ENCODE measurements around the gene SVIL.
A peak's percentile ranks its signal among the peaks of the same experiment; 100 is the strongest.

SVIL gene

DNA sequence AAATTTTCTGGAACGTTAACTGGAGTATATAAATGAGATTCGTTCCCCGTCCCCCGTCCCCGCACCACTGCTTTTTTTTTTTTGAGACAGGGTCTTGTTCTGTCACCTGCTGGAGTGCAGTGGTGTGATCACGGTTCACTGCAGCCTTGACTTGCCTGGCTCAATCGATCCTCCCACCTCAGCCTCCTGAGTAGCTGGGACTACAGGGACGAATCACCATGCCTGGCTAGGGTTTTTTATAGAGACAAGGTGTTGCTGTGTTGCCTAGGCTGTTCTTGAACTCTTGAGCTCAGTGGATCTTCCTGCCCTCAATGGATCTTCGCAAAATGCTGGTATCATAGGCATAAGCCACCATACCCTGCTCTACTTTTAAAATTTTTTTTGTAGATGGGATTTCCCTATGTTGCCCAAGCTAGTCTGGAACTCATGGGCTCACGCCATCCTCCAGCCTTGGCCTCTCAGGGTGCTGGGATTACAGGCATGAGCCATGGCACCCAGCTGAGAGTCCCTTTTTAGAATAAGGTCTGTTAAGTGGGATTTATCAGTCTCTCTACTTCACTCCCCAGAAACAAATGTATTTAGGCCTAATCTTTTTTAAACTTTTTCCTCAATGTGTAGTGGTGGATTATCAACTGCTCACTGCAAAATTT is 223.0 kb downstream of the SVIL start:
- peak overlapping the region; percentile 23 to 40 for H3K27ac ChIP-seq
- DNase-seq (ENCODE audit: low spot score): no peak
- TF ChIP-seq, protein P1, sequence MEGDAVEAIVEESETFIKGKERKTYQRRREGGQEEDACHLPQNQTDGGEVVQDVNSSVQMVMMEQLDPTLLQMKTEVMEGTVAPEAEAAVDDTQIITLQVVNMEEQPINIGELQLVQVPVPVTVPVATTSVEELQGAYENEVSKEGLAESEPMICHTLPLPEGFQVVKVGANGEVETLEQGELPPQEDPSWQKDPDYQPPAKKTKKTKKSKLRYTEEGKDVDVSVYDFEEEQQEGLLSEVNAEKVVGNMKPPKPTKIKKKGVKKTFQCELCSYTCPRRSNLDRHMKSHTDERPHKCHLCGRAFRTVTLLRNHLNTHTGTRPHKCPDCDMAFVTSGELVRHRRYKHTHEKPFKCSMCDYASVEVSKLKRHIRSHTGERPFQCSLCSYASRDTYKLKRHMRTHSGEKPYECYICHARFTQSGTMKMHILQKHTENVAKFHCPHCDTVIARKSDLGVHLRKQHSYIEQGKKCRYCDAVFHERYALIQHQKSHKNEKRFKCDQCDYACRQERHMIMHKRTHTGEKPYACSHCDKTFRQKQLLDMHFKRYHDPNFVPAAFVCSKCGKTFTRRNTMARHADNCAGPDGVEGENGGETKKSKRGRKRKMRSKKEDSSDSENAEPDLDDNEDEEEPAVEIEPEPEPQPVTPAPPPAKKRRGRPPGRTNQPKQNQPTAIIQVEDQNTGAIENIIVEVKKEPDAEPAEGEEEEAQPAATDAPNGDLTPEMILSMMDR (IDR thresholded peaks at IDR 0.05): no peak
- H3K4me3 ChIP-seq: peak overlapping the region; percentile 38

DNA sequence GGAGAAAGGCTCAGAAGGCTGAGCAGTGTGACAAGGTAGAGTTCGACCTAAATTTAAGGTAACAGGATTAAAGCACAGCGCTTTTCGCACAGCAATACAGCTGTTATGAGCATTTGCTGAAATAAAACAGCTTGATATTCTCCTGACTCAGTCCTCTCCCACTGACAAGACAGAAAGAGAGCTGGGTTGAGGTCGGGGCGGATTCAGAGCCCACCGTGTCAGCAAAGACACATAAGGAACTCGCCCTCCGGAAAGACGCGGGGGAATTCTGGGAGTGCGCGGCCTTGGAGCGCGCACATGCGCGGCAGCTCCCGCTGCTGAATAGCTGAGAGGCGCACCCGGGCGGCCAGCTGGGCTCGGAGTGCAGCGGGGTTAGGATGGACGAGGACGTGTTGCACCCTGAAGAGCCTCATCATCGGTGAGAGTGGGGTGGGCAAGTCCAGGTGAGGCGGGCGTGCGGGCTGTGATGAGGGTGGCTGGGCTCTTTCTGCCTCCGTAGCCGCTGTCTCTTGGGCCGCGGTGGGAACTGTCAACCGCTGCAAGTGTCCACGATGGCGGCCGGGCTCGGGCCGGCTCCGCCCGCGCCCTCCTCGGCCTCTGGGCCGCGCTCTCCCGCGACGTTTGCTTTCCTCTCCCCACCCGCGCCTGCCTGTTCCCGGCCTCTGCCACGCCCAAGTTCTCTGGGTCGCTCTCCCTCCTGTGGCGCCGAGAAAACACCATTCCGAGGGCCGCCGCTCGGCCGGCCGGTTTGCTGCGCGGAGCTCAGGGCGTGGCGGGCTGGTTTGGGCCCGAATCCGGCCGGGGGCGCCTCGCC is 225.3 kb downstream of the SVIL start:
- TF ChIP-seq, protein P1 (IDR thresholded peaks at IDR 0.05): no peak
- H3K4me3 ChIP-seq: peak overlapping the region; percentile 76
- DNase-seq (ENCODE audit: low spot score): peak; percentile 85
- peak overlapping the region; percentile 88 to 89 for H3K27ac ChIP-seq

DNA sequence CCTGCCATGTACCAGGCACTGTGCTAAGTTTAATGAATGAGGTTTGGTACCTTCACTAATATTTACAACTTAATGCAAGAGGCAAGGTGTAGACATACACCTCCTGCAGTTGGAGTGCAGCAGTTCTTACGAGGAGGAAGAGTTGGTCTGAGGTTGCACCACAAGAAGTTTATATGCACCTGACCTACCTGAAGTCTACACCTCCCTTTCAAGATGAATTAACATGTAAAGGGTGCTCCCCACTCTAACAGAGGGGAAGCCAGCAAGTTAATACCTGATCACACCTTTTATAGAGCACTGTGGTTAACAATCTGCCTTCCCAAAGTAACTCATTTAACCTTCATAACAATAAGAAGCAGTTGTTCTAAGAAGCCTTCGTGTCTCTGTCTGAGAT is 225.9 kb downstream of the SVIL start:
- TF ChIP-seq, protein P1 (IDR thresholded peaks at IDR 0.05): no peak
- H3K27ac ChIP-seq: peak overlapping the region; percentile 88 to 89
- no peak for DNase-seq (ENCODE audit: low spot score)
- H3K4me3 ChIP-seq: peak overlapping the region; percentile 76

Measured in coronary artery (tissue), 2 donors.